ENCODE results near the gene PDE6D.
"Not testable (repeated sequence)": the region's sequence is repeated elsewhere in the genome, so short reads cannot be mapped to it uniquely, and the experiment has no call there.

Gene PDE6D

DNA sequence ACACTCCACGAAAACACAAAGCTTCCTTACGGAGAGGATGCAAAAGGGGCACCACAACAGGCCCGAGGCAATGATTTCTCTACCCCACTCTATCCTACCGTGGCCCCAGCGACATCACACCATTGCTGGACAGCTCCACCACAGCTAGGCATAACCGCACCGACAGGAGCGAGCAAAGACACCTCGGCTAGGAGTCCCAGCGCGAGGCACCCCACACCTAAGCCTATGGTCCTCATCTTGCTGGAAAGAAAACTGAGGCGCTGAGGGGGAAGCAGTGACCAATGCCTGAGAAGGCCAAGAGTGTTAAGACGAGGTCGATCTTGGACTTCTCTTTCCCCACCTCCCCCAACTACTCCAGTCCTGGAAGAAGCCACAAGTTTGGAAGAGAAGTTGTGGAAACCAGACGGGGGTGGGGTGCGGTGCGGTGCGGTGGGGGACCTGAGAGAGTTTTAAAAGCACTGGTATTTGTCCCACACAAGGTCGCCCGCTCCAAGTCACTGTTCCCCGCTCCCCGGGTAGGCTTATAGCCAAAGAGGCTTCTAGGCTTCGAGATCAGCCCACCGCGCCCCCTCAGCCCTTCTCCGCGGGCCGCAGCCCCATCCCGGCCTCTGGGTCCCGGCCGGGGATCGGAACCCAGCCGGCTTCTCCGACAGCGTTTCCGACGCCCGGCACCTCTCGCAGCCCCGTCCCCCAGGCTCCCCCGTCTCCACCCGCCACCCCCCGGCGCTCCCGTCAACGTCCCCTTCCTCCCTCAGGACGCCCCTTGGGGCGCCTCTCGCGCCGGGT lies 766 bp downstream of the PDE6D start:
- in situ Hi-C loops (cut with HindIII; ENCODE audit: low sequenced_read_pairs): no loop called here

- in situ Hi-C loops (cut with HindIII; ENCODE audit: low sequenced_read_pairs): no loop called here
These were observed 11.6 kb downstream of the PDE6D start for GRCh38 chr2:231769170-231770136.

DNA sequence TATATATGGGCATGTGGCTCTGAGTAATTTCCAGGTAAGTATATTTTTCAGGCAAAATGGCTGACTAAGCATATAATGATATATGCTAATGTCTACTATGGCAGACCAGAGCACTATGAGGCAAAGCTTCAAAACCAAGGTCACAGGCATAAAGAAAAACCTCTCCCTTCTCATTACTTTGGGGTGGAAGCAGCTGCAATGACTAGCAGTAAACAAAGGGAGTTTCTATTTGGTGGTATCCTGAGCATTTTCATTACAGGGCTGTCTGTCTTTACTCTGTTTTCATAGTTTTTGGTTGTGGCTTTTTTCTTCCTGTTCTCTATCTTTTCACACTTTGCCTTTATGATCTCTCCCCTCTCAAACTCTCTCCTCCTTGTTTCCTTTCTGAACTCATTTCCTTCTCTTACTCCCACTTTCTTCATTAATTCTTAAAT lies 15.6 kb downstream of the PDE6D start:
- in situ Hi-C loops (cut with HindIII; ENCODE audit: low sequenced_read_pairs): no loop called here

- in situ Hi-C loops (cut with HindIII; ENCODE audit: low sequenced_read_pairs): no loop called here
These were observed 16.3 kb downstream of the PDE6D start for GRCh38 chr2:231764760-231765159.

DNA sequence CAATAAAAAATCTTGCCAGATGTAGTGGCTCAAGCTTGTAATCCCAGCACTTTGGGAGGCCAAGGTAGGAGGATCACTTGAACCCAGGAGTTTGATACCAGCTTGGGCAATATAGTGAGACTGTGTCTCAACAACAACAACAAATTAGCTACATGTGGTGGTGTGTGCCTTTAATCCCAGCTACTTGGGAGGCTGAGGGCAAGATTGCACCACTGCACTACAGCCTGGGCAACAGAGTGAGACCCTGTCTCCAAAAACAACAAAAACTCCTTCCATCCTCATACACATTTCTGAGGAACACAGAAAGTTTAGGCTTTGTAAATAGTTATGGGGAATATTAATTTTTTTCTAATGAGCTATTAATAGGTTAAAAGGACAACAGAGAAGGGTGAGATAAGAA lies 17.0 kb downstream of the PDE6D start:
- in situ Hi-C loops (cut with HindIII; ENCODE audit: low sequenced_read_pairs): no loop called here

DNA sequence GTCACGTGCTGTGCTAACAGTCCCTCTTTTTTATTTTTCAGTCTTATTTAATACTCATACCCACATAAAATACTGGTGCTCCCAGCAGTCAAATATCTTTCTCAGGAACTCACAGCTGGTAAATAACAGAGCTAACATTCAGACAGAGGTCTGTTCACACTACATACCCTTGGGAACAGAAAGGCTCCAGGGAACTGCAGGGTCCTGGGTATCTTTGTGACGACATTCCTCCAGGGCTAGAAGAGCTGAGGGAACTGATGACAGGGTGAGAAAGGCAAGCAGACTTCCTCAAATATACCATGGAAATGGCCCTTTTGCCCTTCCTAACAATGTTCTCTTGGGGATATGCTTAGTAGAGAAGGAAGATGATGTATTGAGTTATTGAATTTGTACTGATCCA lies 19.3 kb downstream of the PDE6D start:
- in situ Hi-C loops (cut with HindIII; ENCODE audit: low sequenced_read_pairs): no loop called here

GRCh38 chr2:231752061-231752460 lies 29.0 kb downstream of the PDE6D start:
- in situ Hi-C loops (cut with HindIII; ENCODE audit: low sequenced_read_pairs): no loop called here

DNA sequence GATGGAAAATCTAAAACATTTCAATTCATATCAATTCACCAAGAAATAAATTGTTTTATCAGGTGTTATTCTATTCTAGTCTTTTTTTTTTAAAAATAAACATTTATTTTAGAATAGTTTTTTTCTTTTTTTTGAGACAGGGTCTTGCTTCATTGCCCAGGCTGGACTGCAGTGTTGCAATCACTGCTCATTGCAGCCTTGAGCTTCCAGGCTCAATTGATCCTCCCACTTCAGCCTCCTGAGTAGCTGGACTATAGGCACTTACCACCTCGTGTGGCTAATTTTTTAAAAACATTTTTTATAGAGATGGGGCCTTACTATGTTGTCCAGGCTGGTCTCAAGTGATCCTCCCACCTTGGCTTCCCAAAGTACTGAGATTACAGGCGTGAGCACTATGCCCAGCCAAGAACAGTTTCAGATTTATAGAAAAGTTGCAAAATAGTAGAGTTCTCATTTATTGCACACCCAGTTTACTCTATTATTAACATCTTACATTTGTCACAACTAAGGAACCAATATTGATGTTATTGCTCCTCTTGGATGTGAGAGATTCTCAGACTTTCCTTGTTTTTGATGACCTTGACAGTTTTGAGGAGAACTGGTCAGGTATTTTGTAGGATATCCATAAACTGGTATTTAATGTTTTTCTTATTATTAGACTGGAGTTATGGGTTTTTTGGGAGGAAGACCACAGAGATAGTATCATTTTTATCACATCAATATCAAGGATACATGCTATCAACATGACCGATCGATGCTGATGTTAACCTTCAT lies 29.9 kb downstream of the PDE6D start:
- in situ Hi-C loops (cut with HindIII; ENCODE audit: low sequenced_read_pairs): no loop called here

GRCh38 chr2:231749016-231749415 lies 32.1 kb downstream of the PDE6D start:
- in situ Hi-C loops (cut with HindIII; ENCODE audit: low sequenced_read_pairs): not testable (repeated sequence)

DNA sequence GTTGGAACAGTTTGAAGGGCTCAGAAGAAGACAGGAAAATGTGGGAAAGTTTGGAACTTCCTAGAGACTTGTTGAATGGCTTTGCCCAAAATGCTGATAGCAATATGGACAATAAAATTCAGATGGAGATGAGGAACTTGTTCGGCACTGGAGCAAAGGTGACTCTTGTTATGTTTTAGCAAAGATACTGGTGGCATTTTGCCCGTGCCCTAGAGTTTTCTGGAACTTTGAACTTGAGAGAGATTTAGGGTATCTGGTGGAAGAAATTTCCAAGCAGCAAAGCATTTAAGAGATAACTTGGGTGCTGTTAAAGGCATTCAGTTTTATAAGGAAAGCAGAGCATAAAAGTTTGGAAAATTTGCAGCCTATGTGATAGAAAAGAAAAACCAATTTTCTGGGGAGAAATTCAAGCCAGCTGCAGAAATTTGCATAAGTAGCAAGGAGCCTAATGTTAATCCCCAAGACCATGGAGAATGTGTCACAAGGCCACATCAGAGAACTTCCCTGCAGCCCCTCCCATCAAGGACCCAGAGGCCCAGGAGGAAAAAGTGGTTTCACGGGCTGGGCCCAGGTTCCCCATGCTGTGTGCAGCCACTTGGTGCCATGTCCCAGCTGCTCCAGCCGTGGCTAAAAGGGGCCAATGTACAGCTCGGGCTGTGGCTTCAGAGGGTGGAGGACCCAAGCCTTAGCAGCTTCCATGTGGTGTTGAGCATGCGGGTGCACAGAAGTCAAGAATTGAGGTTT lies 32.8 kb downstream of the PDE6D start:
- in situ Hi-C loops (cut with HindIII; ENCODE audit: low sequenced_read_pairs): not testable (repeated sequence)

GRCh38 chr2:231745303-231746038 lies 35.6 kb downstream of the PDE6D start:
- in situ Hi-C loops (cut with HindIII; ENCODE audit: low sequenced_read_pairs): no loop called here

GRCh38 chr2:231743376-231744116 lies 37.5 kb downstream of the PDE6D start:
- in situ Hi-C loops (cut with HindIII; ENCODE audit: low sequenced_read_pairs): no loop called here

DNA sequence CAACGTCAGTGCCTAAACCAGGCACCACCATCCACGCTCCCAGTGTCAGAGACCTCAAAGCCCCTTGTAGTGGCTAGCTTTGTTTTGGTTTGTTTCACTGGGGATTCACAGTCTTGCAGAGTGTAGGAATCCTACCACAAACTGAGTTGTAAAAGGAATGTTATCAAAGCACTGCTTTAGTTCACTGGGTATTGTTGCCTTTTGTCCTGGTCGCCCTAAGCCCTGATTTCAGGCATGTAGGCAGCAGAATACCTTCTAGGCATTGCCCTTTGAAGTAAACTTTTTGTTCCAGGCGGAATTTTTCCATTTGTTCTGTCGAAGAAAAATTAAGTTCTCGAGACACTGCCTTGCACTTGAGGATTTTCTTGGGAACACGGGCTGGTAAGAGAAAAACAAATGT lies 43.3 kb downstream of the PDE6D start:
- in situ Hi-C loops (cut with HindIII; ENCODE audit: low sequenced_read_pairs): no loop called here

DNA sequence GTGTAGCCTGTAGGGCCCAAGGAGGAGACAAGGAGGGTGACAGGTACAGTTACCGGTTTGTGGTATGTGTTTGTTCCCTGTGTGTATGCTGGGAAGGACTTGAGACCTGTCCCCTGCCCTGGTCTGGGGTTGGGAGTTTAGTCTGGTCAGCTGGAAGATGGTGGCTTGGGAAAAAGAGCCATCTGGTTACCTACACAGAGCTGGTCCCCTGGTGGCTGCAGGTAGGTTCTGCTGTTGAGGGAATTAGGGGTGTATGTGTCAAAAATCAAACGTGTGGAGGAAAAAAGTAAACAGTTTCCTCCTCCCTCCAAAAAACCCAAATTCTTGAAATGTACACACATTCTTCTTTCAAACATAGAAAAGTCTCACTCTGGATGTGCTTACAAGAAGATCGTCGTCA lies 48.5 kb downstream of the PDE6D start:
- in situ Hi-C loops (cut with HindIII; ENCODE audit: low sequenced_read_pairs): no loop called here

DNA sequence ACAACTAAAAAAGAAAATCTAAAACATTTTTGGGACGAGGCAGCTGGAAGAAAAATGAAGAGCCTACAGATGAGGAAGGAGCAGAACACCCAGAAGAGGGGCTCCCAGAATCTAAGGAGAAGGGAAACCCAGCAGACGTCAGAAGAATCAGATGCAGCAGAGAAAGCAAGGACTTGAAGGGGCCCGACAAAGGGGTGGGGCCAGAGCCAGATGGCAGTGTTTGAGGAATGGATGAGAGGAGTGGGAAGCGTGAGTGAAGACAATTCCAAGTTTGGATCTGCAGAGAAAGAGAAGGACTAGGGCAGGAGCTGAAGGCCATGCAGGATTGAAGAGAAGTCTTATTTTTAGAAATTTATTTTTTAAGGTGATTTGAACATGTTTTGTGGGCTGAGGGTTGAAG lies 53.5 kb downstream of the PDE6D start:
- in situ Hi-C loops (cut with HindIII; ENCODE audit: low sequenced_read_pairs): no loop called here

- in situ Hi-C loops (cut with HindIII; ENCODE audit: low sequenced_read_pairs): no loop called here
These were observed 54.8 kb downstream of the PDE6D start for GRCh38 chr2:231726276-231726675.

GRCh38 chr2:231725476-231725875 lies 55.6 kb downstream of the PDE6D start:
- in situ Hi-C loops (cut with HindIII; ENCODE audit: low sequenced_read_pairs): no loop called here

DNA sequence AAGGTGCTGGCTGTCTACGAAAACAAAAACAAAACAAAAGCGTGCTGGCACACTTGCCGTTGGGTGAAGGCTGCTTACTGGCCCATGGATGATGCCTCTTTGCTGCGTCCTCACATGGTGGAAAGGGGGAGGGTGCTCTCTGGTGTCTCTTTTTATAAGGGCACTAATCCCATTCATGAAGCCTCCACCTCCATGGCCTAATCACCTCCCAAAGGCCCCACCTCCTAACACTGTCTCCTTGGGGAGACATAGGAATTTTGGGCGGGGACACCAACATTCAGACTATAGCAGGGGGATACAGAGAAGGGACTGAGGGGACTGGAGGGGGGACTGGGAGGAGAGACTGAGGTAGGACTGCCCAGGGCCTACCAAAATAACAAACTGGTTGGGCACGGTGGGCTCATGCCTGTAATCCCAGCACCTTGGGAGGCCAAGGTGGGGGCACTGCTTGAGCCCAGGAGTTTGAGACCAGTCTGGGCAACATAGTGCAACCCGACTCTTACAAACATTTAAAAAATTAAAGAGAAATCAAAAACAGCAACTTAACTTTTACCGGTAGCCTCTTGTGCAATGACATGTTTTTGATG lies 58.3 kb downstream of the PDE6D start:
- in situ Hi-C loops (cut with HindIII; ENCODE audit: low sequenced_read_pairs): no loop called here

All from DLD1 (cell line).